Smooth muscle cell (in vitro differentiated cells): ENCODE measurements around the gene C1orf198. TPM values are rescaled to one million over a fixed set of nuclear protein-coding genes. Genes with fewer than 3 reads are reported as not detected.

ENCODE experiments used
- DNase-seq: peaks from one replicate; lab custom pipeline; 2025; ENCODE audit not compliant: unreplicated experiment; lab: John Stamatoyannopoulos, UW
- H2AFZ ChIP-seq: fragments of 200-600 bp; sonication (generic); 2 replicates; pipeline ENCODE4 v1.6.0; 2016; ENCODE audit warnings: antibody characterized with exemption, low read depth, mild to moderate bottlenecking
- H3F3A ChIP-seq: fragments of 200-600 bp; sonication (generic); 2 replicates; pipeline ENCODE4 v1.6.0; 2017; ENCODE audit warnings: antibody characterized with exemption, low read depth
- H3K27ac ChIP-seq: fragments of 200-600 bp; sonication (generic); 2 replicates; pipeline ENCODE4 v1.5.1; 2016; ENCODE audit warnings: low read depth, mild to moderate bottlenecking
- H3K27me3 ChIP-seq: fragments of 200-600 bp; sonication (generic); 2 replicates; pipeline ENCODE4 v1.6.1; 2016; ENCODE audit warnings: low read depth, mild to moderate bottlenecking
- H3K36me3 ChIP-seq: fragments of 200-600 bp; sonication (generic); 2 replicates; pipeline ENCODE4 v1.5.1; 2016; ENCODE audit warnings: low read depth
- H3K4me1 ChIP-seq: fragments of 200-600 bp; sonication (generic); 2 replicates; pipeline ENCODE4 v1.5.1; 2016; ENCODE audit warnings: low read depth
- H3K4me2 ChIP-seq: fragments of 200-600 bp; sonication (generic); 2 replicates; pipeline ENCODE4 v1.6.0; 2016; ENCODE audit warnings: mild to moderate bottlenecking
- H3K4me3 ChIP-seq: fragments of 200-600 bp; sonication (generic); 2 replicates; pipeline ENCODE4 v1.5.1; 2016; ENCODE audit warnings: mild to moderate bottlenecking
- H3K79me2 ChIP-seq: fragments of 200-600 bp; sonication (generic); 2 replicates; pipeline ENCODE4 v1.6.0; 2016; ENCODE audit warnings: low read depth, mild to moderate bottlenecking
- H3K9ac ChIP-seq: fragments of 200-600 bp; sonication (generic); 2 replicates; pipeline ENCODE4 v1.6.0; 2016; ENCODE audit warnings: low read depth
- H3K9me3 ChIP-seq: fragments of 200-600 bp; sonication (generic); replicated peaks from 2 replicates; pipeline ENCODE4 v1.5.1; 2016; ENCODE audit warnings: low read depth
- H4K20me1 ChIP-seq: fragments of 200-600 bp; sonication (generic); 2 replicates; pipeline ENCODE4 v1.6.0; 2016; ENCODE audit warnings: low read depth
- WGBS: methylation state at CpG from one replicate; pipeline ENCODE4 v1.1.7; 2016; ENCODE audit warnings: low lambda C conversion rate; 5-methylcytosine and 5-hydroxymethylcytosine counted together
- polyA plus RNA-seq: library from polyadenylated mRNA; unstranded; fragments of >200 nt; fragmentation: Nextera tagmentation; extraction: Ambion mirVana; gene quantifications from 2 replicates; pipeline ENCODE4 v1.2.1, GENCODE V29; 2016
- total RNA-seq: library from RNA; depleted of rRNA; stranded (reverse); fragments of >200 nt; gene quantifications from 2 replicates; pipeline ENCODE4 v1.2.3, GENCODE V29; 2014
- TF ChIP-seq, protein P1 (sequence below): fragments of 200-600 bp; sonication (generic); IDR thresholded peaks from 2 replicates; pipeline ENCODE4 v1.5.1; 2017; ENCODE audit warnings: borderline replicate concordance, mild to moderate bottlenecking, antibody characterized with exemption; ENCODE audit not compliant: insufficient read depth, poor library complexity, severe bottlenecking

Gene C1orf198
- total and polyA plus RNA-seq, 2 experiments from 2014 or later = 67.7 to 77.5 TPM

DNA sequence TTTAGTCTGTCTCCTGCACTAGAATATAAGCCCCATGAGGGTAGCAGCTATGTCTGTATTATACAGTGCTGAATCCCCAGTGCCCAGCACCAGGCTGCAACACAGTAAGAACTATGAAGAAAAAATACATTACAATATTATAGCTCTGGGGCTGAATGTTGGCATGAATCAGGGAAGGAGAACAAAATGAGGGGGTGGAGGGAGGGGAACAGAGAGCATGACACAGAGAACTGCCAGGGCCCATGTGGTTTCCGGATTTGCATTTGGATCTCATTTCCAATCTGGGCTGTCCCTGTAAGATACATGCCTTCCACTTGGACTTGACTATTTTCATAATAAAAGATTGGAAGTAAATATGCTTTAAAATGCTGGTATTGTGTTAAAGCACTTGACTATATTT, 35.8 kb downstream of the C1orf198 start:
- H4K20me1 ChIP-seq = no peaks in the 10 kb centered on the region
- H3K9ac ChIP-seq = no peak overlapping the region
- peaks cover 5% of the 10 kb centered on the region for H3K4me1 ChIP-seq
- no peak overlapping the region for H3K4me2 ChIP-seq
- H3K36me3 ChIP-seq = no peaks in the 10 kb centered on the region
- H3K79me2 ChIP-seq = no peaks in the 10 kb centered on the region
- H3F3A ChIP-seq = peaks cover 11% of the 10 kb centered on the region
- TF ChIP-seq, protein P1, sequence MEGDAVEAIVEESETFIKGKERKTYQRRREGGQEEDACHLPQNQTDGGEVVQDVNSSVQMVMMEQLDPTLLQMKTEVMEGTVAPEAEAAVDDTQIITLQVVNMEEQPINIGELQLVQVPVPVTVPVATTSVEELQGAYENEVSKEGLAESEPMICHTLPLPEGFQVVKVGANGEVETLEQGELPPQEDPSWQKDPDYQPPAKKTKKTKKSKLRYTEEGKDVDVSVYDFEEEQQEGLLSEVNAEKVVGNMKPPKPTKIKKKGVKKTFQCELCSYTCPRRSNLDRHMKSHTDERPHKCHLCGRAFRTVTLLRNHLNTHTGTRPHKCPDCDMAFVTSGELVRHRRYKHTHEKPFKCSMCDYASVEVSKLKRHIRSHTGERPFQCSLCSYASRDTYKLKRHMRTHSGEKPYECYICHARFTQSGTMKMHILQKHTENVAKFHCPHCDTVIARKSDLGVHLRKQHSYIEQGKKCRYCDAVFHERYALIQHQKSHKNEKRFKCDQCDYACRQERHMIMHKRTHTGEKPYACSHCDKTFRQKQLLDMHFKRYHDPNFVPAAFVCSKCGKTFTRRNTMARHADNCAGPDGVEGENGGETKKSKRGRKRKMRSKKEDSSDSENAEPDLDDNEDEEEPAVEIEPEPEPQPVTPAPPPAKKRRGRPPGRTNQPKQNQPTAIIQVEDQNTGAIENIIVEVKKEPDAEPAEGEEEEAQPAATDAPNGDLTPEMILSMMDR = no peak
- H2AFZ ChIP-seq = no peak overlapping the region
- no peak overlapping the region for H3K4me3 ChIP-seq
- no peaks in the 10 kb centered on the region for H3K27me3 ChIP-seq
- 96% methylated on average over 1 of the region's 1 CpG for WGBS
- DNase-seq = no peak
- H3K27ac ChIP-seq = no peak overlapping the region
- H3K9me3 ChIP-seq = no peaks in the 10 kb centered on the region

DNA sequence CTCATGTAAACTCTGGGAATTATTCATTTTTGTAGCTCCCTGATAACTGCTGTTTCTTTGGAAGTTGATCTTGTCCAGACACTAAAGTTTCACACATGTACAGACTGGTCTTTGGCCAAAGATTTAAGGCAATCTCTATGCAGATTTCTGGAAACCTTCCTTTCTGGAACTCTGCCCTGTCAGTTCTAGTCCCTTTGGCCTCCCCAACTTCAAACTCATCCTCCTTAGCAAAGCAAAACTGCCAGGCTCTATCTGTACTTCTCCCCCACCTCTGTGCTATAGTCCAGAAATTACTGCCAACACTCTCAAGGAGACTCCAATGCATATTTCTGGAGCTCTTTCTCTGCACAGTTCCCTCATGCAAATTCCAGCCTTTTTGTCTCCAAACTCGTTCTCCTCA, 36.5 kb downstream of the C1orf198 start:
- 25% methylated on average over 1 of the region's 1 CpG for WGBS
- H3K9ac ChIP-seq = no peak overlapping the region

DNA sequence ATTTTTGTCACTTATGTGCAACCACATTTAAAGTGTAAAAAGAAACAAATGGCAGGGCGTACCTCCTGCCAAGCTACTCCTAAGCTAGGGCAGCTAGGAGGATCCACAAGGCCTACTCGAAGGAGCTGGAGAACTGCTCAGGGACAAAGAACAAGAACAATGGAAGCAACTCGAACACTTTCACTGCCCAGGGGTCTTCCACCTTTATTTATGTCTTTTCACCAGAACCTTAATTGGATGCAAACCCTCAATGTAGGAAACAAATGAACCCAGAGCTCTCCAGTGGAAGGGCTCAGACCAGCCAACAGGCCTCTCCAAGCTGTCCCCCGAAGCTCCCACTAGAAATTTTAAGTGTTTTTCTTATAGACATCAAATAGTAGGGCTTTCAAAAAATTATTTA, 39.9 kb downstream of the C1orf198 start:
- no peak overlapping the region for H3K4me2 ChIP-seq
- no peak overlapping the region for H3K9ac ChIP-seq

More for the DNA sequence above, 36.5 kb downstream of the C1orf198 start:
- peaks cover 11% of the 10 kb centered on the region for H3F3A ChIP-seq
- H3K36me3 ChIP-seq = no peaks in the 10 kb centered on the region
- no peaks in the 10 kb centered on the region for H3K9me3 ChIP-seq
- DNase-seq = no peak
- TF ChIP-seq, protein P1 = no peak
- H3K4me3 ChIP-seq = no peak overlapping the region
- H3K79me2 ChIP-seq = no peaks in the 10 kb centered on the region
- peaks cover 5% of the 10 kb centered on the region for H3K4me1 ChIP-seq
- no peak overlapping the region for H3K27ac ChIP-seq
- no peak overlapping the region for H2AFZ ChIP-seq
- no peak overlapping the region for H3K4me2 ChIP-seq
- H4K20me1 ChIP-seq = no peaks in the 10 kb centered on the region
- no peaks in the 10 kb centered on the region for H3K27me3 ChIP-seq

DNA sequence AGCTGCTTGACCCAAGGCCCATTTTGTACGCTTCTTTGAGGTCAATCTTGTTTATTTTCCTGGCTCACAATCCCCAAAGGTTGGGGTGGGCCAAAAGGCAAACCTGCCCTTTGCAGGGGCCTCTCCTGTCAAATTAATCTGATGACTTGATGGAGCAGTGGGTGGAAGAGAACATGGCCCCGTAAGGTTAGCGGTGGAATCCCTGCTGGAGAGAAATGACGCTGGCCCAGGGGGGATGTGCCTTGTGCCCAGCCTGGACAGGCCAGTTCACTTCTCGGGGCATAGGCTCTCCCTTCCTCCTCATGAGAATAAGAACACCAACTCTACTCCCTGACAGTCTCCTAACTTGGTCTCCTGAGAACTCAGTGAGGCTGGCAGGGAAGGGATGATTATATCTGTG, 40.5 kb downstream of the C1orf198 start:
- 91% methylated on average over 5 of the region's 5 CpGs for WGBS
- Histone ChIP-seq H4K20me1 (no peaks in the 10 kb centered on the region), H3K9me3 (no peaks in the 10 kb centered on the region), H3K79me2 (no peaks in the 10 kb centered on the region), H3K4me3 (no peak overlapping the region), H3K27ac (no peak overlapping the region), H3K4me2 (no peak overlapping the region), H3K9ac (no peak overlapping the region), H3K36me3 (no peaks in the 10 kb centered on the region), H3K27me3 (no peaks in the 10 kb centered on the region), H3K4me1 (peaks cover 5% of the 10 kb centered on the region), H2AFZ (no peak overlapping the region), H3F3A (peaks cover 11% of the 10 kb centered on the region)
- no peak for DNase-seq
- TF ChIP-seq, protein P1 = no peak

More for the DNA sequence above, 39.9 kb downstream of the C1orf198 start:
- H3K36me3 ChIP-seq = no peaks in the 10 kb centered on the region
- peaks cover 11% of the 10 kb centered on the region for H3F3A ChIP-seq
- H3K27ac ChIP-seq = no peak overlapping the region
- peaks cover 5% of the 10 kb centered on the region for H3K4me1 ChIP-seq
- no peak for DNase-seq
- WGBS = 95% methylated on average over 4 of the region's 4 CpGs
- no peaks in the 10 kb centered on the region for H3K9me3 ChIP-seq
- no peak overlapping the region for H2AFZ ChIP-seq
- TF ChIP-seq, protein P1 = no peak
- no peak overlapping the region for H3K4me3 ChIP-seq
- H3K79me2 ChIP-seq = no peaks in the 10 kb centered on the region
- H4K20me1 ChIP-seq = no peaks in the 10 kb centered on the region
- H3K27me3 ChIP-seq = no peaks in the 10 kb centered on the region
